ENCODE measurements around the gene DNMT3B. TPM values are rescaled to one million over a fixed set of nuclear protein-coding genes. Genes with fewer than 3 reads are reported as not detected.

The DNMT3B gene
- polyA plus RNA-seq, 1 donor (not counting 4 experiments of a cell fraction or from before 2014, with no cell fraction given), result 1.1 TPM

- H3K4me1 ChIP-seq (ENCODE audit: control insufficient read depth, extremely low read depth, insufficient read depth, low read length), result peaks cover 22% of the 10 kb centered on the region
- H3K79me2 ChIP-seq (ENCODE audit: control insufficient read depth, insufficient read depth, low read length), result peaks cover 6% of the 10 kb centered on the region
- TF ChIP-seq EZH2 (IDR thresholded peaks at IDR 0.05; ENCODE audit: low read length) (no peak), CTCF (optimal IDR thresholded peaks at IDR 0.05 in 1 of 3, IDR thresholded peaks at IDR 0.05 in 1 of 3, conservative IDR thresholded peaks at IDR 0.05 in 1 of 3; ENCODE audit: extremely low read depth in 1 of 3, insufficient read depth in 2 of 3, low read length in 3 of 3) (no peak)
- H3K27ac ChIP-seq (ENCODE audit: control insufficient read depth, insufficient read depth, low read length), result no peak overlapping the region
- dilution Hi-C loops (cut with MboI; ENCODE audit: extremely low pct_ligation_motif_present, low sequenced_read_pairs), result no loop called here
- no peak overlapping the region for H2AFZ ChIP-seq (ENCODE audit: control insufficient read depth, low read length)
- DNase-seq (ENCODE audit: low read depth, low spot score), result no peak
- H3K4me3 ChIP-seq (ENCODE audit: control insufficient read depth in 2 of 3, extremely low read depth in 1 of 3, insufficient read depth in 2 of 3, low read depth in 1 of 3, low read length in 3 of 3), result no peak overlapping the region
- H3K9me1 ChIP-seq (ENCODE audit: control insufficient read depth, extremely low read depth, insufficient read depth, low read length), result no peaks in the 10 kb centered on the region
- FAIRE-seq, result no peak
- H3K4me2 ChIP-seq (ENCODE audit: control insufficient read depth, extremely low read depth, insufficient read depth, low read depth, low read length), result no peak overlapping the region
- H3K27me3 ChIP-seq (ENCODE audit: control insufficient read depth, extremely low read depth, insufficient read depth, low read length), result no peaks in the 10 kb centered on the region
- peaks cover 12 to 24% of the 10 kb centered on the region in 2 experiments for H3K36me3 ChIP-seq (ENCODE audit: control insufficient read depth in 2 of 2, extremely low read depth in 1 of 2, insufficient read depth in 2 of 2, low read length in 2 of 2)
- H3K9me3 ChIP-seq (ENCODE audit: control insufficient read depth, low read depth, low read length), result no peaks in the 10 kb centered on the region
- H4K20me1 ChIP-seq (ENCODE audit: control insufficient read depth, extremely low read depth, insufficient read depth, low read length), result peaks cover 4% of the 10 kb centered on the region
- H3K9ac ChIP-seq (ENCODE audit: control insufficient read depth, extremely low read depth, insufficient read depth, low read length), result no peak overlapping the region
Measured at GRCh38 chr20:32849577-32849976, 87.4 kb downstream of the DNMT3B start.

- no peak overlapping the region for H3K4me3 ChIP-seq (ENCODE audit: control insufficient read depth in 2 of 3, extremely low read depth in 1 of 3, insufficient read depth in 2 of 3, low read depth in 1 of 3, low read length in 3 of 3)
- no peak overlapping the region for H3K4me2 ChIP-seq (ENCODE audit: control insufficient read depth, extremely low read depth, insufficient read depth, low read depth, low read length)
- peaks cover 8% of the 10 kb centered on the region for H3K4me1 ChIP-seq (ENCODE audit: control insufficient read depth, extremely low read depth, insufficient read depth, low read length)
- no peaks in the 10 kb centered on the region for H3K9me3 ChIP-seq (ENCODE audit: control insufficient read depth, low read depth, low read length)
- H3K9ac ChIP-seq (ENCODE audit: control insufficient read depth, extremely low read depth, insufficient read depth, low read length), result no peak overlapping the region
- no peaks in the 10 kb centered on the region for H4K20me1 ChIP-seq (ENCODE audit: control insufficient read depth, extremely low read depth, insufficient read depth, low read length)
- dilution Hi-C loops (cut with MboI; ENCODE audit: extremely low pct_ligation_motif_present, low sequenced_read_pairs), result no loop called here
- TF ChIP-seq CTCF (optimal IDR thresholded peaks at IDR 0.05 in 1 of 3, IDR thresholded peaks at IDR 0.05 in 1 of 3, conservative IDR thresholded peaks at IDR 0.05 in 1 of 3; ENCODE audit: extremely low read depth in 1 of 3, insufficient read depth in 2 of 3, low read length in 3 of 3) (no peak), EZH2 (IDR thresholded peaks at IDR 0.05; ENCODE audit: low read length) (no peak)
- no peaks in the 10 kb centered on the region for H3K9me1 ChIP-seq (ENCODE audit: control insufficient read depth, extremely low read depth, insufficient read depth, low read length)
- no peaks in the 10 kb centered on the region for H3K79me2 ChIP-seq (ENCODE audit: control insufficient read depth, insufficient read depth, low read length)
- H2AFZ ChIP-seq (ENCODE audit: control insufficient read depth, low read length), result no peak overlapping the region
- DNase-seq (ENCODE audit: low read depth, low spot score) (no peak), FAIRE-seq (no peak)
- no peak overlapping the region for H3K27ac ChIP-seq (ENCODE audit: control insufficient read depth, insufficient read depth, low read length)
- H3K36me3 ChIP-seq (ENCODE audit: control insufficient read depth in 2 of 2, extremely low read depth in 1 of 2, insufficient read depth in 2 of 2, low read length in 2 of 2), result peaks cover 16 to 20% of the 10 kb centered on the region in 2 experiments
- H3K27me3 ChIP-seq (ENCODE audit: control insufficient read depth, extremely low read depth, insufficient read depth, low read length), result no peaks in the 10 kb centered on the region
Measured at GRCh38 chr20:32855387-32855786, 93.2 kb downstream of the DNMT3B start.
